Common myeloid progenitor, CD34-positive (primary cell): ENCODE results near the gene ZNF438.
"Not testable (repeated sequence)": the region's sequence is repeated elsewhere in the genome, so short reads cannot be mapped to it uniquely, and the experiment has no call there.

Experiments used
- CTCF ChIA-PET: fragments of 350-600 bp; sonication (Branson Sonifier 250); formaldehyde crosslinking; loops from one replicate; lab custom pipeline; 2021; ENCODE audit warnings: antibody characterized with exemption; lab: Charles Lee
- POLR2A ChIA-PET: fragments of 350-600 bp; sonication (Branson Sonifier 250); formaldehyde crosslinking; loops from one replicate; lab custom pipeline; 2021; ENCODE audit warnings: antibody characterized with exemption; lab: Charles Lee
- DNase-seq, 3 donors: peaks; one replicate each; pipeline versions ENCODE4 v3.0.0 to v3.0.0-alpha.2; 2013
- H3K27ac ChIP-seq, 2 experiments: 1 replicate in 1 of 2; 2 replicates in 1 of 2; pipeline ENCODE4 v1.7.0; 2013; ENCODE audit warnings: inconsistent platforms in 2 of 2, low read length in 2 of 2, mild to moderate bottlenecking in 2 of 2, low read depth in 1 of 2, moderate library complexity in 1 of 2; ENCODE audit not compliant: severe bottlenecking in 2 of 2, insufficient read depth in 1 of 2, poor library complexity in 1 of 2
- H3K27me3 ChIP-seq, 5 experiments: replicated peaks in 2 of 5; 1 replicate in 3 of 5; 2 replicates in 2 of 5; pipeline versions ENCODE4 v1.6.1 to v1.7.0; 2013; ENCODE audit warnings: low read length in 4 of 5, mild to moderate bottlenecking in 2 of 5, moderate library complexity in 2 of 5, inconsistent platforms in 1 of 5; ENCODE audit not compliant: insufficient read depth in 5 of 5, control insufficient read depth in 4 of 5
- H3K36me3 ChIP-seq, 4 experiments: 1 replicate in 2 of 4; 2 replicates in 2 of 4; pipeline versions ENCODE4 v1.6.1 to v1.7.0; 2013; ENCODE audit warnings: low read length in 3 of 4, control low read depth in 1 of 4, mild to moderate bottlenecking in 1 of 4; ENCODE audit not compliant: control insufficient read depth in 4 of 4, insufficient read depth in 4 of 4
- H3K4me1 ChIP-seq, 4 experiments: 1 replicate in 3 of 4; 2 replicates in 1 of 4; pipeline versions ENCODE4 v1.6.1 to v1.7.1; 2013; ENCODE audit warnings: low read length in 3 of 4, mild to moderate bottlenecking in 3 of 4, control low read depth in 1 of 4, inconsistent platforms in 1 of 4, moderate library complexity in 1 of 4; ENCODE audit not compliant: control insufficient read depth in 4 of 4, insufficient read depth in 4 of 4; ENCODE audit errors: control extremely low read depth in 1 of 4
- H3K4me3 ChIP-seq, 7 experiments: 1 replicate in 4 of 7; 2 replicates in 3 of 7; pipeline versions ENCODE4 v1.5.1 to v1.7.0; 2013; ENCODE audit warnings: mild to moderate bottlenecking in 7 of 7, low read length in 6 of 7, moderate library complexity in 6 of 7, inconsistent platforms in 2 of 7, low read depth in 2 of 7, control low read depth in 1 of 7; ENCODE audit not compliant: insufficient read depth in 4 of 7, control insufficient read depth in 1 of 7; ENCODE audit errors: extremely low read depth in 1 of 7
- H3K9me3 ChIP-seq, 5 experiments: 1 replicate in 4 of 5; 2 replicates in 1 of 5; pipeline versions ENCODE4 v1.6.1 to v1.7.1; 2013; ENCODE audit warnings: low read length in 4 of 5, mild to moderate bottlenecking in 2 of 5, inconsistent platforms in 1 of 5, low read depth in 1 of 5, moderate library complexity in 1 of 5; ENCODE audit not compliant: control insufficient read depth in 4 of 5, insufficient read depth in 2 of 5; ENCODE audit errors: control extremely low read depth in 1 of 5
- WGBS: methylation state at CpG from one replicate; pipeline ENCODE4 v1.1.5; 2013; ENCODE audit not compliant: insufficient coverage; 5-methylcytosine and 5-hydroxymethylcytosine counted together

Gene ZNF438

GRCh38 chr10:31026279-31026678 is 5.4 kb downstream of the ZNF438 start:
- H3K9me3 ChIP-seq, H3K4me3 ChIP-seq, POLR2A ChIA-PET, H3K27ac ChIP-seq, H3K36me3 ChIP-seq, H3K4me1 ChIP-seq, H3K27me3 ChIP-seq, DNase-seq, CTCF ChIA-PET: not testable (repeated sequence)
- WGBS = no CpG with 5 or more reads among the region's 1 CpG

GRCh38 chr10:31025142-31025541 is 6.5 kb downstream of the ZNF438 start:
- DNase-seq = no peak
- POLR2A ChIA-PET = interaction anchor here (0.6 kb wide), 1 partner anchor 241 kb away, joined by 5 read pairs; no protein-coding TSS in a partner anchor
- CTCF ChIA-PET = interaction anchor here (0.6 kb wide), 1 partner anchor 96 kb away, joined by 5 read pairs; no protein-coding TSS in a partner anchor
- no peaks in the 10 kb centered on the region for H3K27me3 ChIP-seq
- no peak overlapping the region for H3K4me3 ChIP-seq
- H3K36me3 ChIP-seq = no peaks in the 10 kb centered on the region
- no peaks in the 10 kb centered on the region for H3K4me1 ChIP-seq
- no peak overlapping the region for H3K27ac ChIP-seq
- no peaks in the 10 kb centered on the region for H3K9me3 ChIP-seq

GRCh38 chr10:31023558-31023957 is 8.1 kb downstream of the ZNF438 start:
- no peak for DNase-seq
- 82% methylated on average over 4 of the region's 5 CpGs for WGBS
- no peaks in the 10 kb centered on the region for H3K4me1 ChIP-seq
- no peaks in the 10 kb centered on the region for H3K9me3 ChIP-seq
- no peaks in the 10 kb centered on the region for H3K36me3 ChIP-seq
- ChIA-PET POLR2A (no interaction called here), CTCF (no interaction called here)
- no peaks in the 10 kb centered on the region for H3K27me3 ChIP-seq
- H3K27ac ChIP-seq = no peak overlapping the region
- H3K4me3 ChIP-seq = no peak overlapping the region

GRCh38 chr10:31020209-31020608 is 11.5 kb downstream of the ZNF438 start:
- Histone ChIP-seq H3K27ac (no peak overlapping the region), H3K9me3 (no peaks in the 10 kb centered on the region), H3K27me3 (no peaks in the 10 kb centered on the region), H3K4me3 (no peak overlapping the region), H3K4me1 (no peaks in the 10 kb centered on the region), H3K36me3 (no peaks in the 10 kb centered on the region)
- WGBS = 100% methylated on average over 4 of the region's 5 CpGs
- DNase-seq = no peak
- ChIA-PET CTCF (no interaction called here), POLR2A (interaction anchor here (0.7 kb wide), 1 partner anchor 32 kb away, joined by 3 read pairs; no protein-coding TSS in a partner anchor)

- no peaks in the 10 kb centered on the region for H3K27me3 ChIP-seq
- H3K4me3 ChIP-seq = no peak overlapping the region
- H3K27ac ChIP-seq = no peak overlapping the region
- no peaks in the 10 kb centered on the region for H3K4me1 ChIP-seq
- DNase-seq = no peak
- WGBS = 86% methylated on average over 1 of the region's 2 CpGs
- ChIA-PET CTCF (interaction anchor here (0.7 kb wide), 1 partner anchor 9 kb away, joined by 3 read pairs; no protein-coding TSS in a partner anchor), POLR2A (no interaction called here)
- H3K9me3 ChIP-seq = no peaks in the 10 kb centered on the region
- no peaks in the 10 kb centered on the region for H3K36me3 ChIP-seq
Measured at GRCh38 chr10:31018962-31019361, 12.7 kb downstream of the ZNF438 start.

GRCh38 chr10:31018356-31018750 is 13.3 kb downstream of the ZNF438 start:
- Histone ChIP-seq H3K9me3 (no peaks in the 10 kb centered on the region), H3K27me3 (no peaks in the 10 kb centered on the region), H3K36me3 (no peaks in the 10 kb centered on the region), H3K4me3 (no peak overlapping the region), H3K4me1 (no peaks in the 10 kb centered on the region), H3K27ac (no peak overlapping the region)
- ChIA-PET POLR2A (no interaction called here), CTCF (no interaction called here)
- 100% methylated on average over 3 of the region's 3 CpGs for WGBS
- DNase-seq = no peak

- Histone ChIP-seq H3K4me3 (no peak overlapping the region), H3K27me3 (no peaks in the 10 kb centered on the region), H3K9me3 (no peaks in the 10 kb centered on the region), H3K27ac (no peak overlapping the region), H3K36me3 (no peaks in the 10 kb centered on the region), H3K4me1 (no peaks in the 10 kb centered on the region)
- ChIA-PET POLR2A (no interaction called here), CTCF (no interaction called here)
- no peak for DNase-seq
- WGBS = 97% methylated on average over 3 of the region's 4 CpGs
Measured at GRCh38 chr10:31017534-31018355, 13.9 kb downstream of the ZNF438 start.
